Measurements from ENCODE around the gene TPGS1.

DNA sequence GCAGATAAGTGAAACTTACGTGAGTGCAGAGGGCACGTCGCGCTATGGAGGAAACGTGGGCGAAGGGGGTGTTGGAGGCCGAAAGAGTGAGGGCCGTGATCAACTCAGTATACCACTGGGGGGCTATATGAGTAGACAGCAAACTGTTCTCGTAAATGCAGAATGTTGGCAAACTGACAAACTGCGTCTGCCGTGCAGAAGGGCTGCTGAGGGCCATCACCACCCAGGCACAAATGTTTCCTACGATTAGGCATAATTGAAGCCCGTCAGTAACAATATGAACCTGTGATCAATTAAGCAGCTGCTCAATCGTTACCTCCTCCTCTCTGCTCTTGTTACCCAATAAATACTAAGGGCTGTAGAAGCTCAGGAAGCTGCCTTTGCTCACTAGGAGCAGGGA, 28.3 kb upstream of the TPGS1 start:
- TF ChIP-seq CTCF (IDR thresholded peaks at IDR 0.05; ENCODE audit: low read depth, low read length, poor library complexity, severe bottlenecking), result no peak
- TF ChIP-seq EZH2phosphoT487 (IDR thresholded peaks at IDR 0.05; ENCODE audit: borderline replicate concordance, low read length), result no peak
